Measurements from ENCODE around the gene NHS. TPM values are rescaled to one million over a fixed set of nuclear protein-coding genes. Genes with fewer than 3 reads are reported as not detected.

Gene NHS
- total and polyA plus RNA-seq, 2 of the 4 experiments (the other 2 are of a cell fraction): 0.36 to 0.90 TPM

GRCh38 chrX:17737710-17737985 is 362.6 kb downstream of the NHS start:
- intact Hi-C loops (cut with micrococcal nuclease): loop anchor here (5.0 kb wide), 1 partner anchor 360 kb away; the partner anchor contains the start of gene NHS

More at GRCh38 chrX:17737710-17737985, 362.6 kb downstream of the NHS start:
- H2BK15ac ChIP-seq (ENCODE audit: low read depth, low read length): no peak overlapping the region
- no peak overlapping the region for H2AK5ac ChIP-seq (ENCODE audit: low read depth, low read length)
- H3K9me3 ChIP-seq (ENCODE audit: control insufficient read depth, insufficient read depth, low read length): no peaks in the 10 kb centered on the region
- H3K9me1 ChIP-seq (ENCODE audit: insufficient read depth, low read length): no peaks in the 10 kb centered on the region
- peak overlapping the region; percentile 77 for H3K27ac ChIP-seq (ENCODE audit: insufficient read depth, low read length)
- H4K91ac ChIP-seq (ENCODE audit: insufficient read depth, low read depth, low read length): no peak overlapping the region; the same call in 1 of the 2 replicates
- ChIA-PET CTCF (no interaction called here), POLR2A (ENCODE audit: unreplicated experiment) (interaction anchor here (0.6 kb wide), 1 partner anchor 918 kb away, joined by 3 read pairs; no protein-coding TSS in a partner anchor)
- BruUV-seq (replicated peaks): TSS peak; percentile 38
- H3K4me2 ChIP-seq (ENCODE audit: low read depth, low read length): peak overlapping the region; percentile 75
- H3K23ac ChIP-seq (ENCODE audit: low read depth, low read length): 0 out of 2 replicates have a peak overlapping the region, but pooled peaks have one; percentile 14
- H3K56ac ChIP-seq (ENCODE audit: extremely low read depth, insufficient read depth, low read length): no peak overlapping the region
- no peaks in the 10 kb centered on the region for H3K27me3 ChIP-seq (ENCODE audit: control insufficient read depth, insufficient read depth, low read length)
- no peak overlapping the region for H2BK120ac ChIP-seq (ENCODE audit: low read depth, low read length)
- dilution Hi-C loops (cut with HindIII; ENCODE audit: low sequenced_read_pairs, unreplicated experiment) (no loop called here), in situ Hi-C loops (cut with MboI; ENCODE audit: low sequenced_read_pairs) (no loop called here)
- peak overlapping the region; percentile 74 for H3K9ac ChIP-seq (ENCODE audit: low read depth, low read length)
- TF ChIP-seq MXI1 (IDR thresholded peaks at IDR 0.05; ENCODE audit: borderline replicate concordance, low read depth, low read length) (no peak), RAD21 (IDR thresholded peaks at IDR 0.05; ENCODE audit: low read length) (no peak), RFX5 (IDR thresholded peaks at IDR 0.05; ENCODE audit: low read depth, low read length) (no peak), FOS (IDR thresholded peaks at IDR 0.05; ENCODE audit: low read depth, low read length) (no peak), CHD1 (IDR thresholded peaks at IDR 0.05; ENCODE audit: low read depth, low read length) (no peak), ELK1 (IDR thresholded peaks at IDR 0.05; ENCODE audit: borderline replicate concordance, low read depth, low read length) (no peak), SMC3 (IDR thresholded peaks at IDR 0.05; ENCODE audit: low read depth, low read length) (no peak), NFE2L2 (IDR thresholded peaks at IDR 0.05; ENCODE audit: low read depth, low read length) (no peak)
- no peak for DNase-seq
- peak overlapping the region; percentile 89 for H3K4me3 ChIP-seq (ENCODE audit: insufficient read depth, low read depth, low read length)
- H2AFZ ChIP-seq (replicated peaks; ENCODE audit: low read length, poor library complexity): peak overlapping the region; percentile 89
- no peak overlapping the region for H3K14ac ChIP-seq (replicated peaks; ENCODE audit: low read depth, low read length)
- no peaks in the 10 kb centered on the region for H3K4me1 ChIP-seq (ENCODE audit: control insufficient read depth, insufficient read depth, low read length)
- 0 out of 4 replicates have a peak overlapping the region, but pooled peaks of 1 of the 2 experiments have one; percentile 40 for H4K8ac ChIP-seq (ENCODE audit: low read depth in 2 of 2, low read length in 2 of 2)
- H2AK9ac ChIP-seq (replicated peaks; ENCODE audit: low read depth, low read length, poor library complexity): peak overlapping the region; percentile 73
- no peaks in the 10 kb centered on the region for H3K36me3 ChIP-seq (ENCODE audit: control insufficient read depth, insufficient read depth, low read length)
- no peaks in the 10 kb centered on the region for H4K20me1 ChIP-seq (ENCODE audit: insufficient read depth, low read length)
- ATAC-seq (ENCODE audit: low read depth): no peak
- H3K79me1 ChIP-seq (ENCODE audit: low read depth in 1 of 2, low read length in 2 of 2): no peaks in the 10 kb centered on the region; a peak in 2 of 4 replicates
- H2BK5ac ChIP-seq (ENCODE audit: low read depth, low read length, poor library complexity, severe bottlenecking): peak overlapping the region; percentile 21
- H2BK20ac ChIP-seq (ENCODE audit: low read depth, low read length): no peak overlapping the region
- H4K5ac ChIP-seq (ENCODE audit: low read depth, low read length): peak overlapping the region; percentile 23; the same call in 1 of the 2 replicates
- WGBS, 2 experiments (ENCODE audit: extremely low coverage in 2 of 2, insufficient read length in 1 of 2): 65% methylated on average over 4 of the region's 15 CpGs; no CpG with 5 or more reads in 1 of the 2 experiments
- H3K18ac ChIP-seq (ENCODE audit: low read depth, low read length): no peak overlapping the region
- H3K4ac ChIP-seq (ENCODE audit: low read depth, low read length): no peak overlapping the region
